Keratinocyte (primary cell): ENCODE data around the gene RAB3IL1.

Source experiments
- EZH2 ChIP-seq: IDR thresholded peaks from one replicate; pipeline ENCODE4 v1.6.1; 2012; ENCODE audit warnings: inconsistent platforms, mild to moderate bottlenecking, low read length, moderate library complexity
- TF ChIP-seq, protein P1 (sequence below), 3 experiments: IDR thresholded peaks in 1 of 3; conservative IDR thresholded peaks in 1 of 3; optimal IDR thresholded peaks in 1 of 3; 2 replicates in 2 of 3; 3 replicates in 1 of 3; pipeline versions ENCODE3 to v1.5.1; 2011; ENCODE audit warnings: low read length in 3 of 3, mild to moderate bottlenecking in 3 of 3, moderate library complexity in 2 of 3, control low read depth in 1 of 3, inconsistent platforms in 1 of 3; ENCODE audit not compliant: insufficient read depth in 2 of 3; ENCODE audit errors: extremely low read depth in 1 of 3

DNA sequence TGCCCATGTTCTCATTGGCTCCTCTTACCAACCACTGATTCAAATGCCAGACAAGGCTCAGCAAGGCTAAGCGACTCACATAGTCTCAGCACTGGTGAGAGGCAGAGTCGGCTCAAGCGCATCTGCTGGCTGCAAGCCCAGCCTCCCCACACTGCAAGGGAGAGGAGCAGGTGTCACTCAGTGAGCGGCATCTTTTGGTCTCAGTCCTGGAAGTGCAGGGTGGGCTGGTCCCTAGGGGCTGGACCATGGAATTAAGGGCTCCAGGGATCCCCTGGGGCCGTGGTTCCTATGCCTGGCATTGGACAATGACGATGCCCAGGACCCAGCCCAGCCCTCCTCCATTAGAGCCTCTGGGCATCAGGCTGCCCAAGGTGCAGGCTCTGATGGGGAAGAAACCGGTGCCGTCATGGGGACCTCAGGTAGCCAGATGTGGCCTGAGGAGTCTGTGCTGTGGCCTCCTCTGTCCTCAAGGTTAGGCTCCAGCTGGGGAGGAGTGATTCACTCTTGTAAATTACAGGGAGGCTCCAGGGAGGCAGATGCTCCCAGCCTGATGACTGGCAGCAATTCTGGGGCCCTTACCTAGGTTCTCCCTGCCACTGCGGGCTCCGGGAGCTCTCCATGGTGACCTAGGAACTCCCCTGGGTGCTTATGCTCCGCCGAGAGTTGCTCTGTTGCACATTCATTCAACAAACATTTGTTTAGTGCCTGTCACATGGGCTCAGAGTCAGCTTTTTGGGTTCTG is 61.3 kb downstream of the RAB3IL1 start:
- TF ChIP-seq, protein P1, sequence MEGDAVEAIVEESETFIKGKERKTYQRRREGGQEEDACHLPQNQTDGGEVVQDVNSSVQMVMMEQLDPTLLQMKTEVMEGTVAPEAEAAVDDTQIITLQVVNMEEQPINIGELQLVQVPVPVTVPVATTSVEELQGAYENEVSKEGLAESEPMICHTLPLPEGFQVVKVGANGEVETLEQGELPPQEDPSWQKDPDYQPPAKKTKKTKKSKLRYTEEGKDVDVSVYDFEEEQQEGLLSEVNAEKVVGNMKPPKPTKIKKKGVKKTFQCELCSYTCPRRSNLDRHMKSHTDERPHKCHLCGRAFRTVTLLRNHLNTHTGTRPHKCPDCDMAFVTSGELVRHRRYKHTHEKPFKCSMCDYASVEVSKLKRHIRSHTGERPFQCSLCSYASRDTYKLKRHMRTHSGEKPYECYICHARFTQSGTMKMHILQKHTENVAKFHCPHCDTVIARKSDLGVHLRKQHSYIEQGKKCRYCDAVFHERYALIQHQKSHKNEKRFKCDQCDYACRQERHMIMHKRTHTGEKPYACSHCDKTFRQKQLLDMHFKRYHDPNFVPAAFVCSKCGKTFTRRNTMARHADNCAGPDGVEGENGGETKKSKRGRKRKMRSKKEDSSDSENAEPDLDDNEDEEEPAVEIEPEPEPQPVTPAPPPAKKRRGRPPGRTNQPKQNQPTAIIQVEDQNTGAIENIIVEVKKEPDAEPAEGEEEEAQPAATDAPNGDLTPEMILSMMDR (optimal IDR thresholded peaks at IDR 0.05 in 1 of 3, IDR thresholded peaks at IDR 0.05 in 1 of 3, conservative IDR thresholded peaks at IDR 0.05 in 1 of 3; ENCODE audit: extremely low read depth in 1 of 3, insufficient read depth in 2 of 3, low read length in 3 of 3): no peak
- TF ChIP-seq EZH2: no peak
